ENCODE measurements around the gene UNC93B1. TPM values are rescaled to one million over a fixed set of nuclear protein-coding genes. Genes with fewer than 3 reads are reported as not detected.
"Not testable (repeated sequence)": the region's sequence is repeated elsewhere in the genome, so short reads cannot be mapped to it uniquely, and the experiment has no call there.

UNC93B1 gene
- total and polyA plus RNA-seq, 10 donors, result 110 to 192 (median 132) TPM

DNA sequence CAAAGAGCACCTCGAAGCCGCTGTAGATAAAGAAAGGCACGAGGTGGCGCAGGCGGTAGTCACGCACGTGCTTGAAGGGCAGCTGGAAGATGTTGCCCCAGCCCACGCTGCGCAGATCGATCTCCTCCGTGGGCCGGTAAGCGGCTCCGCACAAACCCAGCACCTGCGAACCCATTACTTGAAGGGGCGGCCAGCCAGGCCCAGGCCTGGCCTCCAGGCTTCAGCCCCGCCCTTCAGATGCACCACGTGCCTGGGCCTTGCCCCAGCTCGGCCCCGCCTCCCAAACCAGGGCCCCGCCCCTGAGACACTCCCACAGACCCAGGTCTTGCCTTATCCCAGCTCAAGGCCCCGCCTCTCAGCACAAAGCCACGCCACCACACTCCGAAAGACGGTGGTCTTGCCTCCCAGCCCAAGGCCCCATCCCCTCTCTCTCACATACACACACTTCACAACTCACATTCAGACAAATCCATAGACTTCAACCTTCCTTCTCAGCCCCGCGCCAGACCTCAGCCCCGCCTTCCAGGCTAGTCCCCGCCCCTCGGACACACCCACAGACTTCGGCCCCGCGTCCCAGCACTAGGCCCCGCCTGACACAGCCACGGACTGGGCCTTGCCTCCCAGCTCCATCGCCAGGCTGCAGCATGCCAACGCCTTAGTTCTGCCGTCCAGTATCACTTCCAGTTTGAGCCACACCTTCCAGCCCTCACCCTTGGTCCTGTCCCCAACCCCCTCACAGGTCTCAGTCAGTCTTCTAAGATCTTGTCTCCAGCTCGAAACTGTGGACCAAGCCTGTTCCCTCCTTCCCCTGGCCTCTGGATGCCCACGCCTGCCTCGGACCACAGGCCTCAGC, 7.0 kb downstream of the UNC93B1 start:
- TF ChIP-seq POLR2AphosphoS5 (IDR thresholded peaks at IDR 0.05), result peak; percentile 51 to 80 (median 55)
- TF ChIP-seq POLR2A (IDR thresholded peaks at IDR 0.05), result no peak
- H3K9me3 ChIP-seq, result no peaks in the 10 kb centered on the region
- WGBS, 5 donors, result 64 to 77% (median 74%) methylated on average over 31 to 41 of the region's 41 CpGs
- H3K4me1 ChIP-seq, result peaks cover 3 to 79% (median 70%) of the 10 kb centered on the region in 6 donors
- DNase-seq, result peak; percentile 89
- peaks cover 0 to 98% (median 27%) of the 10 kb centered on the region in 6 donors for H3K36me3 ChIP-seq
- peak overlapping the region in 1 of 8 donors; percentile 18 for H3K4me3 ChIP-seq
- intact Hi-C loops (cut with DNase I; ENCODE audit: low total_unique reads), result no loop called here
- H3K27me3 ChIP-seq (replicated peaks in 1 of 7), result peaks cover 0 to 1% (median 0%) of the 10 kb centered on the region in 7 donors
- peak overlapping the region in 5 of 8 donors; percentile 8 to 64 (median 20) for H3K27ac ChIP-seq

GRCh38 chr11:67996051-67996450, 7.8 kb downstream of the UNC93B1 start:
- H3K27ac ChIP-seq, result no peak overlapping the region
- no peak for TF ChIP-seq POLR2A (IDR thresholded peaks at IDR 0.05)
- TF ChIP-seq CTCF (IDR thresholded peaks at IDR 0.05 in 8 of 11, conservative IDR thresholded peaks at IDR 0.05 in 3 of 11), result no peak
- TF ChIP-seq POLR2AphosphoS5 (IDR thresholded peaks at IDR 0.05), result no peak
- WGBS, 5 donors, result 87 to 93% (median 91%) methylated on average over 11 to 13 of the region's 13 CpGs
- no peak overlapping the region for H3K4me3 ChIP-seq
- H3K4me1 ChIP-seq, result peaks cover 3 to 79% (median 66%) of the 10 kb centered on the region in 6 donors
- peaks cover 0 to 98% (median 27%) of the 10 kb centered on the region in 6 donors for H3K36me3 ChIP-seq
- intact Hi-C loops (cut with DNase I; ENCODE audit: low total_unique reads), result no loop called here
- H3K9me3 ChIP-seq, result no peaks in the 10 kb centered on the region
- no peak for DNase-seq
- peaks cover 0 to 9% (median 4%) of the 10 kb centered on the region in 7 donors for H3K27me3 ChIP-seq (replicated peaks in 1 of 7)

- DNase-seq; intact Hi-C loops (cut with DNase I; ENCODE audit: low total_unique reads): not testable (repeated sequence)
Observed at GRCh38 chr11:67995579-67995978, 8.3 kb downstream of the UNC93B1 start.

DNA sequence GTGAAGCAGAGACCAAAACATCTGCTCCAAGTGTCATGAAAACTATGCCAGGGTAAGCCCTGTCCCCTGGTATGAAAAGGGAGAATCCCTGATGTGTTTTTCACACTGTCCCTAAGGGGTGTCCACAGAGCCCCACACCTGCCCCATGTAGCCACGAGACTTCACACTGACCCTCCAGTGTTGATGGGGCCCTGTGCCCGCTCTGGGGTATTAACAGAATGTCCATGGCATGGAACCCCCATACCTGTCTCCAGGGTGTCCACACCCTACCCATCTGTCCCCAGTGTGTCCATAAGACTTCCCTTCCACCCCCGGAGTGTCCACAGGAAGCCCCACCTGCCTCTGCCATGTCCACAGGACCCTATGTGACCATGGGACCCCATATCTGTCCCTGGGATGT, 8.8 kb downstream of the UNC93B1 start:
- WGBS, 5 donors, result 92 to 100% (median 95%) methylated on average over 2 to 3 of the region's 3 CpGs; no CpG with 5 or more reads in 1 of the 5 donors
- Histone ChIP-seq H3K36me3 (peaks cover 0 to 91% (median 27%) of the 10 kb centered on the region in 6 donors), H3K27me3 (replicated peaks in 1 of 7) (peaks cover 0 to 13% (median 4%) of the 10 kb centered on the region in 7 donors), H3K4me1 (peaks cover 3 to 74% (median 58%) of the 10 kb centered on the region in 6 donors)
- H3K9me3 ChIP-seq; H3K27ac ChIP-seq; H3K4me3 ChIP-seq; DNase-seq; intact Hi-C loops (cut with DNase I; ENCODE audit: low total_unique reads): not testable (repeated sequence)

More at GRCh38 chr11:67995579-67995978, 8.3 kb downstream of the UNC93B1 start:
- not testable (repeated sequence) for H3K9me3 ChIP-seq, H3K27ac ChIP-seq, H3K4me3 ChIP-seq
- 67 to 88% (median 80%) methylated on average over 5 to 14 of the region's 14 CpGs for WGBS, 5 donors
- Histone ChIP-seq H3K27me3 (replicated peaks in 1 of 7) (peaks cover 0 to 13% (median 4%) of the 10 kb centered on the region in 7 donors), H3K36me3 (peaks cover 0 to 95% (median 27%) of the 10 kb centered on the region in 6 donors), H3K4me1 (peaks cover 3 to 78% (median 63%) of the 10 kb centered on the region in 6 donors)
- TF ChIP-seq POLR2AphosphoS5 (IDR thresholded peaks at IDR 0.05), result peak in 1 of 3 donors; percentile 62

GRCh38 chr11:67994387-67994786, 9.5 kb downstream of the UNC93B1 start:
- peak overlapping the region in 1 of 8 donors; percentile 46 for H3K27ac ChIP-seq

DNA sequence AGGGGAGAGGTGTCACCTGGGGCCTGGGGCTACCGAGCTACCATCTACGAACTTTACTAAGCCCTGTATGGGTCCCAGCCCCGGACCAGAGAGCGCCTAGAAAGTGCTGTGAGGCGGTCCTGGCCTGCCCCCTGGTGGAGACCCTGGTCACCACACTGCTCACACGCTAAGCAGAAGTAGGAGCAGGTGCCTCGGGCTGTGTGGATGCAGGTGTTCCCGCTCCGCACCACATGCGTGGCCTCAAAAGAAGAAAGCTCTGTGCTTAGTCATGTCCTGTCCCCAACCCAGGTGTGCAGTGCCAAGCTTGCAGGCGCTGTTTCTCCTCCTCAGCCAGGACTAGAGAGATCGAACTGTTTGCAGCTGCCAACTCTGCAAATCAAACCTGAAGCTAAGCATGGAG, 10.1 kb downstream of the UNC93B1 start:
- Histone ChIP-seq H3K27ac (peak overlapping the region in 1 of 8 donors; percentile 46), H3K4me1 (peaks cover 0 to 61% (median 45%) of the 10 kb centered on the region in 6 donors), H3K36me3 (peaks cover 0 to 78% (median 20%) of the 10 kb centered on the region in 6 donors), H3K27me3 (replicated peaks in 1 of 7) (peaks cover 0 to 13% (median 4%) of the 10 kb centered on the region in 7 donors)
- intact Hi-C loops (cut with DNase I; ENCODE audit: low total_unique reads); H3K4me3 ChIP-seq; H3K9me3 ChIP-seq: not testable (repeated sequence)
- WGBS, 5 donors, result 22 to 60% (median 28%) methylated on average over 5 to 12 of the region's 12 CpGs; no CpG with 5 or more reads in 1 of the 5 donors
- TF ChIP-seq CTCF (IDR thresholded peaks at IDR 0.05 in 8 of 11, conservative IDR thresholded peaks at IDR 0.05 in 3 of 11) (peak; percentile 36 to 85 (median 72)), POLR2AphosphoS5 (IDR thresholded peaks at IDR 0.05) (peak; percentile 61 to 77 (median 76))
- DNase-seq, result peak; percentile 90

More at GRCh38 chr11:67994387-67994786, 9.5 kb downstream of the UNC93B1 start:
- Histone ChIP-seq H3K4me1 (peaks cover 3 to 66% (median 51%) of the 10 kb centered on the region in 6 donors), H3K36me3 (peaks cover 0 to 84% (median 26%) of the 10 kb centered on the region in 6 donors), H3K27me3 (replicated peaks in 1 of 7) (peaks cover 0 to 13% (median 4%) of the 10 kb centered on the region in 7 donors)
- H3K4me3 ChIP-seq; H3K9me3 ChIP-seq; intact Hi-C loops (cut with DNase I; ENCODE audit: low total_unique reads); DNase-seq: not testable (repeated sequence)
- WGBS, 5 donors, result 81 to 98% (median 92%) methylated on average over 2 to 5 of the region's 5 CpGs
